Measurements from ENCODE around the gene UBXN4.

The UBXN4 gene

GRCh38 chr2:135815269-135815668, 73.6 kb downstream of the UBXN4 start:
- DNase-seq: no peak

DNA sequence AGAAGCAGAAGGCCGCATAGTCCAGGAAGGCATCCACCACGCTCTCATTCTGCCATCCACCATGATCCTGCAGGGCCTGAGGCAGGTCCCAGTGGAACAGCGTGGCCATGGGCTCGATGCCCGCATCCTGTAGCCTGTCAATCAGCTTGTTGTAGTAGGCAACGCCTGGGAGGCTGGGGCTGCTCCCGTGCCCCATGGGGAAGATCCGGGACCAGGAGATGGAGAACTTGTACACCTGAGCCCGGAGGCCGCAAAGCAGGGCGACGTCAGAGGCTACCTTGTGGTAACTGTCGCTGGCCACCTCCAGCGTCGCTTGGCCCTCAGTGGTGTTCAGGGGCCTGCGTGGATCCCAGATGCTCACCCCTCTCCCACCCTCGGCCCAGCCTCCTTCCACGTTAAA, 75.8 kb downstream of the UBXN4 start:
- DNase-seq: no peak

- DNase-seq: no peak
These were observed 76.3 kb downstream of the UBXN4 start for GRCh38 chr2:135817951-135818350.

DNA sequence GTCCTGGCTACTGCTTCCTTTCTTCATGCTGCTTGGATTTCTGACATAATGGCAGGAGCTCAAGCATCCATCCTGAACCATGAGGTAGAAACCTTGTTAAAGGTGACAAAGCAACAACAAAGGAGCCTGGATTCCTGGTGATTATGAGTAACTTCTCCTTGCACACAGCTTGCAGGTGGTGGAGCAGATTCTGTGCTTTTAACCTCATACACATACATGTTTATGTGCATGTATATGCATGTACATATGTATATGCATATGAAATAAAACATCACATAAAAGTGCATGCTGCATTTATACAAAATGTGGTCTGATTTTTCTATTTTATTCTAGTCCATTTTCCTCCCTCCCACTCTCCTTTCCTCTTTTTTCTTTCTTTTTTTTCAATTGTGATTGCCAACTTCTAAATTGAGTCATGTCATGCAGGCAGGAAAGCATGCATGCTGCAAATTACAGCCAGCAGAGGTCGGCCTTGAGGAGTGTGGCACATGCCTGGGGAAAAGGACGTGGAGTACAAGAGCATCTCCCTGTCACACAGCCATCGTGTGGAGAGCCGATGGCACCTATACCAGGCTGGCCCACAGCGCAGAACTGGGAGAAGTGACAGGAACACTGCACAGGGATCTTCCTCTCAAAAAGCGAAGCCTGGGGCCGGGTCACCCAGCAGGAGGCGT, 77.4 kb downstream of the UBXN4 start:
- DNase-seq: no peak

DNA sequence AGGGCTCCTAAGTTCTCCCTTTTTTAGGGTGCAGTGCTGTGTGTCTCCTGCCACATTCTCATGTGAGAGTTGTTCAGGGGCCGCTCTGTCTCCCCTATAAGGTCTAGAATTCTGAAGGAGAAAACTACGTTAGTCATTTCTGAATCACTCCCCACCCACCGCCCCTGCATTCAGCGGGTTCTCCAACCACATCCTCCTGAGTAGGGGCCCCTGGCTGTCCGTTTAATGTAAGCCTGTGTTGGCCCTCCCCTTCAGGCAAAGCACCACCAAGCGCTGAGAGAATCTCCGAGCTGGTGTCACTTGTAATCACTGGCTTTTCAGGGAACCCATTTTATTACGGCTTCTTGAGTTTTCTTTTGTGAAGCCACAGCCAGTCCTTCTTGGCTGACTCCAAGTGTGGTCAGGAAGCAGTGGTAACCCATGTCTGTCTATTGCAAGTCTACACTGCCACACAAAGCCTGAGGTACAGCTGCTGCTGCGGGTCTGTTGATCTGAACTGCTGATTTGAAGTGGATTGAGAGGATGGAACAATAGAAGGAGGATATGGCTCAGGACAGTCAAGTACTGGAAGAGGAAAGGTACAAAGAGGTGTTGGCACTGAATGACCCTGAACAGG, 78.5 kb downstream of the UBXN4 start:
- DNase-seq: no peak

- no peak for DNase-seq
These were observed 79.5 kb downstream of the UBXN4 start for GRCh38 chr2:135821190-135821589.

GRCh38 chr2:135822855-135823254, 81.2 kb downstream of the UBXN4 start:
- no peak for DNase-seq

GRCh38 chr2:135825131-135825530, 83.5 kb downstream of the UBXN4 start:
- DNase-seq: no peak

GRCh38 chr2:135825550-135826176, 84.0 kb downstream of the UBXN4 start:
- no peak for DNase-seq

- no peak for DNase-seq
These were observed 84.9 kb downstream of the UBXN4 start for GRCh38 chr2:135826544-135826943.

- peak; percentile 74 for DNase-seq
These were observed 87.9 kb downstream of the UBXN4 start for GRCh38 chr2:135829378-135830135.

- no peak for DNase-seq
These were observed 89.6 kb downstream of the UBXN4 start for GRCh38 chr2:135831180-135831812.

DNA sequence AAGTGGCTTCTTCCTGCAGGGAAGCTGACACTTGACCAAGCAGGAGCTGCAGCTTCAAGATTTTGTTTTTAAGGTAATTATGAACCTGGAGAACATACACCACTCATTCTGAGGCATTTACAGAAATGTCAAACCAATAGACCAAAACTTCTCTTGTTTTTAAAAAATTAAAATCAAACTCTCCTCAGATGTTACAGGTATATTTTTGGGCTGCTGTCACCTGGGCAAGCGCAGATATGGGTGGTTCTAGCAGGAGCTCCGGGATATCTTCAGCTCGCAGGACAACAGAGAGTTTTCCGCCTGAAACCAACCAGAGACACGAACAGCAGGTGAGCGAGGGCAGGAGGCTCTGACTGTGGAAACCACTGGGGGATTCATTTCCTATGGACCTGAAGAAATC, 91.2 kb downstream of the UBXN4 start:
- DNase-seq: no peak

Measured in NCI-H2081 treated with DMSO at 0.1 percent for 48 hours (cell line).